Activated B cell treated with CpG ODN at 0.5 μM for 24 hours (primary cell): ENCODE measurements around the gene TFPT. TPM values are rescaled to one million over a fixed set of nuclear protein-coding genes. Genes with fewer than 3 reads are reported as not detected.

Experiments
- ATAC-seq: fragments of 200-7000 bp; cut with Tn5 transposase; one replicate; pipeline ENCODE4 v1.10.0; 2021; ENCODE audit warnings: low read depth, mild to moderate bottlenecking, moderate library complexity
- CTCF ChIA-PET: fragments of 350-600 bp; sonication (Branson Sonifier 250); formaldehyde crosslinking; loops from one replicate; lab custom pipeline; 2021; ENCODE audit warnings: antibody characterized with exemption; lab: Charles Lee
- POLR2A ChIA-PET: fragments of 350-600 bp; sonication (Branson Sonifier 250); formaldehyde crosslinking; loops from one replicate; lab custom pipeline; 2021; ENCODE audit warnings: antibody characterized with exemption; lab: Charles Lee
- DNase-seq: peaks from one replicate; pipeline ENCODE4 v3.0.0; 2022
- H3K27ac Mint-ChIP-seq: one replicate; pipeline ENCODE4 v1.8.0; 2020; ENCODE audit warnings: mixed read lengths
- H3K27me3 Mint-ChIP-seq: one replicate; pipeline ENCODE4 v1.8.0; 2021; ENCODE audit warnings: mixed read lengths
- H3K36me3 Mint-ChIP-seq: one replicate; pipeline ENCODE4 v1.8.0; 2021; ENCODE audit warnings: low read depth, mixed read lengths
- H3K4me1 Mint-ChIP-seq: one replicate; pipeline ENCODE4 v1.8.0; 2021; ENCODE audit warnings: mixed read lengths
- H3K4me3 Mint-ChIP-seq: one replicate; pipeline ENCODE4 v1.8.0; 2020; ENCODE audit warnings: mild to moderate bottlenecking, mixed read lengths
- H3K9me3 Mint-ChIP-seq: one replicate; pipeline ENCODE4 v1.8.0; 2020; ENCODE audit warnings: mixed read lengths
- intact Hi-C: fragments of 100-400 bp; cut with micrococcal nuclease; formaldehyde crosslinking; loops from one replicate; pipeline ENCODE4 v1.15.1; 2024
- total RNA-seq: library from RNA; stranded (reverse); gene quantifications from 2 replicates; pipeline ENCODE4 v1.2.3, GENCODE V29; 2022
- TF ChIP-seq, protein P1 (sequence below): fragments of 200-600 bp; IDR thresholded peaks from one replicate; pipeline ENCODE4 v1.8.0; 2022; ENCODE audit warnings: antibody characterized with exemption, mild to moderate bottlenecking

The TFPT gene
- total RNA-seq, 1 donor from 2014 or later, result 17.9 TPM

DNA sequence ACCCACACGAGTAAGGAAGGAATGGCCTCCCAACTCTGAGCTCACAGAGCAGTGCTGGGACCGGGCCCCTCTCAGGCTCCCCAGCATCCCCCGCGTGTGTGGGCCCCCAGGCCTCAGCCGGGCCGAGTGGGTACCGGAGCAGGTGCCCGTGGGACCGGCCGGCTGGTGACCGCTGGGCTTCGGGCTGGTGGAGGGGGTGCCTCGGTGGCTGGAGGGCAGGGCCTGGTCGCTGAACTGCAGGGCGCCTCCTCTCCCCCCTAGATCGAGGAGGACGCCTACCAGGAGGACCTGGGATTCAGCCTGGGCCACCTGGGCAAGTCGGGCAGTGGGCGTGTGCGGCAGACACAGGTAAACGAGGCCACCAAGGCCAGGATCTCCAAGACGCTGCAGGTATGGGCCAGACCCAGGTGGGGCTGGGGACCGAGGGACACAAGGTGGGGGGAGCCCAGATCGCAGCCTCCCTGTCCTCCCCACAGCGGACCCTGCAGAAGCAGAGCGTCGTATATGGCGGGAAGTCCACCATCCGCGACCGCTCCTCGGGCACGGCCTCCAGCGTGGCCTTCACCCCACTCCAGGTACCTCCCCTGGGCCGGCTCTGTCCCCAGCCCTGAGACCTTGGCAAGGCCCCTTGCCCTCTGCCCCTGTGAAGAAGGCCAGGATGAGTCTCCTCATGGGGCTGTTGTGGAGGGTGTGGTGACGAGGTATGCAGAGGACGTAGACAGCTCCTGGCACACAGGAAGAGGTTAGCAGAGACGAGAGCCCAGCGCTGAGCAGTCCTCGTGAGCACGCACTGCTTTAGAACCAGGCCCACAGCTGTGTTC lies 13.5 kb upstream of the TFPT start:
- H3K9me3 Mint-ChIP-seq, result no peaks in the 10 kb centered on the region
- no peak overlapping the region for H3K4me3 Mint-ChIP-seq
- H3K4me1 Mint-ChIP-seq, result no peaks in the 10 kb centered on the region
- ATAC-seq, result no peak
- H3K27me3 Mint-ChIP-seq, result no peaks in the 10 kb centered on the region
- no peak for DNase-seq
- CTCF ChIA-PET, result no interaction called here
- TF ChIP-seq, protein P1, sequence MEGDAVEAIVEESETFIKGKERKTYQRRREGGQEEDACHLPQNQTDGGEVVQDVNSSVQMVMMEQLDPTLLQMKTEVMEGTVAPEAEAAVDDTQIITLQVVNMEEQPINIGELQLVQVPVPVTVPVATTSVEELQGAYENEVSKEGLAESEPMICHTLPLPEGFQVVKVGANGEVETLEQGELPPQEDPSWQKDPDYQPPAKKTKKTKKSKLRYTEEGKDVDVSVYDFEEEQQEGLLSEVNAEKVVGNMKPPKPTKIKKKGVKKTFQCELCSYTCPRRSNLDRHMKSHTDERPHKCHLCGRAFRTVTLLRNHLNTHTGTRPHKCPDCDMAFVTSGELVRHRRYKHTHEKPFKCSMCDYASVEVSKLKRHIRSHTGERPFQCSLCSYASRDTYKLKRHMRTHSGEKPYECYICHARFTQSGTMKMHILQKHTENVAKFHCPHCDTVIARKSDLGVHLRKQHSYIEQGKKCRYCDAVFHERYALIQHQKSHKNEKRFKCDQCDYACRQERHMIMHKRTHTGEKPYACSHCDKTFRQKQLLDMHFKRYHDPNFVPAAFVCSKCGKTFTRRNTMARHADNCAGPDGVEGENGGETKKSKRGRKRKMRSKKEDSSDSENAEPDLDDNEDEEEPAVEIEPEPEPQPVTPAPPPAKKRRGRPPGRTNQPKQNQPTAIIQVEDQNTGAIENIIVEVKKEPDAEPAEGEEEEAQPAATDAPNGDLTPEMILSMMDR, result no peak
- H3K36me3 Mint-ChIP-seq, result peaks cover 64% of the 10 kb centered on the region
- no peak overlapping the region for H3K27ac Mint-ChIP-seq
- intact Hi-C loops, result no loop called here
- POLR2A ChIA-PET, result no interaction called here

DNA sequence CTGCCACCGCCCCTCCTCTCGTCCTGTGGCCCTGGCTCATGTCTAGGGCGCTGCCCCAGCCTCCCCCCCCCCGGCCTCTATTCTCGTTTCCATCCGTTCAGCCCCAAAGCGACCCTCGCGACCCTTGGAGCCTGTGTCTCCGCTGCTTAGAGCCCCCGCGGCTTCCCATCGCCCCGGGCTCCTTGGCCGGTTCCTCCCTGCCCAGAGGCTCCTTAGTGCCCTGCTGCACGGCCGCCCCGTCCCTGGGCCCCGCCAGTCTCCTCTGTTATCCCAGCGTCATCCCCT lies 12.9 kb upstream of the TFPT start:
- intact Hi-C loops, result no loop called here
- Mint-ChIP-seq H3K4me1 (no peaks in the 10 kb centered on the region), H3K4me3 (no peak overlapping the region), H3K27me3 (no peaks in the 10 kb centered on the region), H3K9me3 (no peaks in the 10 kb centered on the region), H3K36me3 (peaks cover 70% of the 10 kb centered on the region), H3K27ac (no peak overlapping the region)
- ATAC-seq, result no peak
- no peak for DNase-seq
- POLR2A ChIA-PET, result no interaction called here
- TF ChIP-seq, protein P1, result no peak
- CTCF ChIA-PET, result no interaction called here

DNA sequence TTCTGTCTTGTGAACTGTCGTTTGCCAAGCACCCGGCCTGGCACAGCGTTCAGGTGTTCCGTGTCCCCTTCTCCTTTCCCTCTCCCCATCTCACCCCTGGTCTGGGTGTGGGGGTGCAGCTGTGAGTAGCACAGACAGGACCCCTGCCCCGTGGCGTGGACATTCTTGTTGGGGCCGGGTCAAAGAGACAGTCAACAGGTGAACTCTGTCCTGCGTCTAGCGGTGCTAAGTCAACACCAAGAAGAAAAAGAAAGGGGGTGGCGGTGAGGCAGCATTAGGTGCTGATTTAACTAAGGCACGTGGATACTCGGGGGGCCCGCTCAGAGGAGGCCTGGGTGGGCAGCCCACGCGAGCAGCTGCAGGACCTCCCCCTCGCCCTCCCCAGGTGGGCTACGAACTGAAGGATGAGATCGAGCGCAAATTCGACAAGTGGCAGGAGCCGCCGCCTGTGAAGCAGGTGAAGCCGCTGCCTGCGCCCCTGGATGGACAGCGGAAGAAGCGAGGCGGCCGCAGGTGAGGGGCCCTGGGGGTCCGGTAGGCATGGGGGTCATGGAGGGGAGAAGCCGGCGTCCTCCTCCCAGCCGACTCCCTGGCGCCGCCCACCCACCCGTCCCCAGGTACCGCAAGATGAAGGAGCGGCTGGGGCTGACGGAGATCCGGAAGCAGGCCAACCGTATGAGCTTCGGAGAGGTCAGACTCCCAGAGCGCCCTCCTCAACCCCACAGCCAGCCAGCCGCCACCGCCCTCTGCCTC lies 12.4 kb upstream of the TFPT start:
- Mint-ChIP-seq H3K9me3 (no peaks in the 10 kb centered on the region), H3K4me1 (no peaks in the 10 kb centered on the region), H3K36me3 (peaks cover 75% of the 10 kb centered on the region), H3K27ac (no peak overlapping the region), H3K4me3 (no peak overlapping the region), H3K27me3 (no peaks in the 10 kb centered on the region)
- ATAC-seq (no peak), DNase-seq (no peak)
- ChIA-PET CTCF (no interaction called here), POLR2A (no interaction called here)
- intact Hi-C loops, result no loop called here
- TF ChIP-seq, protein P1, result no peak

DNA sequence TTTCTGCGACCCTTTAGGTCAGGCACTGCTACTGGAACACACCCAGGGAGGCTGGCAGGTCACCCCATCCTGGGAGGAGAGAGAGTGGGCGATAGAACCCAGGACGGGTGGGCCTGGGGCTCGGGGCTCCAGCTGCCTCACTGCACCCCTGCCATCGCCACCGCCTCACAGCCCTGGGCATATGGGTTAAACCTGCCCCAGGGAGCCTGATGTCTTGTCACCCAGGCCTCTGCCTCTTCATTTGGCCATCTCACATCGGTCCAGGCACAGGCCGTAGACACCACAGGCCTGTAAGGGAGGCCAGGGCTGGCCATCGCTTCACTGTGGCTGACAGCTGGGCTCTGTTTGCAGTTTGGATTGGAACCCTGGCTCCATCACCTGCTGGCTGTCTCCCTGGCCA lies 10.3 kb upstream of the TFPT start:
- Mint-ChIP-seq H3K36me3 (peaks cover 79% of the 10 kb centered on the region), H3K27me3 (no peaks in the 10 kb centered on the region), H3K9me3 (no peaks in the 10 kb centered on the region), H3K4me3 (no peak overlapping the region), H3K27ac (no peak overlapping the region), H3K4me1 (no peaks in the 10 kb centered on the region)
- ChIA-PET POLR2A (no interaction called here), CTCF (no interaction called here)
- ATAC-seq (no peak), DNase-seq (no peak)
- TF ChIP-seq, protein P1, result no peak
- intact Hi-C loops, result no loop called here

DNA sequence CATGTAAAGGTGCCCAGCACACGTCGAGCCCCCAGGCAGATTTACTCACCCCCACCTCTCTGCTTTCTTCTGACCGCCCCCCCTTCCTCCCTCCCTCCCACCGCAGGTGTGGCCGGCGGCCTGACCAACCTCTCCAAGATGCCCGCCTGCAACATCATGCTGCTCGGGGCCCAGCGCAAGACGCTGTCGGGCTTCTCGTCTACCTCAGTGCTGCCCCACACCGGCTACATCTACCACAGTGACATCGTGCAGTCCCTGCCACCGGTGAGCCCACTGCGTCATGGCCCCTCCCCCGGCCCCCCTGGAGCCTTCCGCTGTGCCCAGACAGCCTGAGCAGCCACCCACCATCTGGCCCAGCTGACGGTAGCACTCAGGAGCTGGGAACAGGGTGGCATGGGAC lies 8.9 kb upstream of the TFPT start:
- ATAC-seq (no peak), DNase-seq (no peak)
- Mint-ChIP-seq H3K27ac (no peak overlapping the region), H3K4me3 (no peak overlapping the region), H3K9me3 (no peaks in the 10 kb centered on the region), H3K27me3 (no peaks in the 10 kb centered on the region), H3K36me3 (peaks cover 85% of the 10 kb centered on the region), H3K4me1 (no peaks in the 10 kb centered on the region)
- CTCF ChIA-PET, result no interaction called here
- POLR2A ChIA-PET, result interaction anchor here (1.0 kb wide), 1 partner anchor 9 kb away, joined by 3 read pairs; the partner anchor contains the start of genes PRPF31 and TFPT
- intact Hi-C loops, result no loop called here
- TF ChIP-seq, protein P1, result no peak
